ENCODE measurements around the gene SCMH1. TPM values are rescaled to one million over a fixed set of nuclear protein-coding genes. Genes with fewer than 3 reads are reported as not detected.

The SCMH1 gene
- 10 to 100 TPM; 38.5 to 40.8 (median 39.4) TPM for polyA plus RNA-seq (ENCODE audit: insufficient read length in 4 of 4)

- peak in 2 of 4 donors; percentile 22 to 34 for DNase-seq (ENCODE audit: low read depth in 4 of 4, low spot score in 3 of 4)
Measured at GRCh38 chr1:41241749-41242341, at the start of gene SCMH1. Gene SCMH1 (minus strand): TSS chr1:41242306. CDS start chr1:41186133, 56,173 bp downstream.

- DNase-seq (ENCODE audit: low read depth in 4 of 4, low spot score in 3 of 4) = no peak
Measured at GRCh38 chr1:41291195-41291594, 49.1 kb upstream of the SCMH1 start.

- DNase-seq (ENCODE audit: low read depth in 4 of 4, low spot score in 3 of 4) = no peak
Measured at GRCh38 chr1:41289196-41289595, 47.1 kb upstream of the SCMH1 start.

- DNase-seq (ENCODE audit: low read depth in 4 of 4, low spot score in 3 of 4) = no peak
Measured at GRCh38 chr1:41286992-41287391, 44.9 kb upstream of the SCMH1 start.

GRCh38 chr1:41286486-41286885 is 44.4 kb upstream of the SCMH1 start:
- no peak for DNase-seq (ENCODE audit: low read depth in 4 of 4, low spot score in 3 of 4)

GRCh38 chr1:41285818-41286217 is 43.7 kb upstream of the SCMH1 start:
- no peak for DNase-seq (ENCODE audit: low read depth in 4 of 4, low spot score in 3 of 4)

GRCh38 chr1:41284121-41284520 is 42.0 kb upstream of the SCMH1 start:
- no peak for DNase-seq (ENCODE audit: low read depth in 4 of 4, low spot score in 3 of 4)

- DNase-seq (ENCODE audit: low read depth in 4 of 4, low spot score in 3 of 4) = no peak
Measured at GRCh38 chr1:41282679-41283317, 40.7 kb upstream of the SCMH1 start.

- no peak for DNase-seq (ENCODE audit: low read depth in 4 of 4, low spot score in 3 of 4)
Measured at GRCh38 chr1:41281334-41281733, 39.2 kb upstream of the SCMH1 start.

- no peak for DNase-seq (ENCODE audit: low read depth in 4 of 4, low spot score in 3 of 4)
Measured at GRCh38 chr1:41280202-41281032, 38.3 kb upstream of the SCMH1 start.

GRCh38 chr1:41278076-41278475 is 36.0 kb upstream of the SCMH1 start:
- DNase-seq (ENCODE audit: low read depth in 4 of 4, low spot score in 3 of 4) = no peak

- DNase-seq (ENCODE audit: low read depth in 4 of 4, low spot score in 3 of 4) = peak in 2 of 4 donors; percentile 22 to 33
Measured at GRCh38 chr1:41277371-41277975, 35.4 kb upstream of the SCMH1 start.

- no peak for DNase-seq (ENCODE audit: low read depth in 4 of 4, low spot score in 3 of 4)
Measured at GRCh38 chr1:41275831-41276230, 33.7 kb upstream of the SCMH1 start.

- no peak for DNase-seq (ENCODE audit: low read depth in 4 of 4, low spot score in 3 of 4)
Measured at GRCh38 chr1:41274752-41275545, 32.8 kb upstream of the SCMH1 start.

- no peak for DNase-seq (ENCODE audit: low read depth in 4 of 4, low spot score in 3 of 4)
Measured at GRCh38 chr1:41272601-41273000, 30.5 kb upstream of the SCMH1 start.

- DNase-seq (ENCODE audit: low read depth in 4 of 4, low spot score in 3 of 4) = peak; percentile 45 to 62 (median 56)
Measured at GRCh38 chr1:41268154-41268770, 26.2 kb upstream of the SCMH1 start.

- no peak for DNase-seq (ENCODE audit: low read depth in 4 of 4, low spot score in 3 of 4)
Measured at GRCh38 chr1:41261926-41262618, 20.0 kb upstream of the SCMH1 start.

GRCh38 chr1:41260768-41261167 is 18.7 kb upstream of the SCMH1 start:
- no peak for DNase-seq (ENCODE audit: low read depth in 4 of 4, low spot score in 3 of 4)

- DNase-seq (ENCODE audit: low read depth in 4 of 4, low spot score in 3 of 4) = no peak
Measured at GRCh38 chr1:41259221-41259620, 17.1 kb upstream of the SCMH1 start.

All from right renal pelvis (tissue), 4 donors.